HepG2 (cell line): Measurements from ENCODE around the gene SLC45A3. TPM values are rescaled to one million over a fixed set of nuclear protein-coding genes. Genes with fewer than 3 reads are reported as not detected.

Source experiments
- BHLHE40 ChIP-seq: IDR thresholded peaks from 2 replicates; pipeline ENCODE4 v1.6.1; 2011; ENCODE audit warnings: low read length, improper control_type of control experiment
- CBX5 ChIP-seq: sonication (generic); formaldehyde crosslinking; IDR thresholded peaks from 2 replicates; pipeline ENCODE4 v1.4.0; 2020; ENCODE audit warnings: missing genetic modification reagents, borderline replicate concordance
- DPF2 ChIP-seq: sonication (generic); formaldehyde crosslinking; IDR thresholded peaks from 2 replicates; pipeline ENCODE4 v1.4.0; 2020; ENCODE audit warnings: mild to moderate bottlenecking, low read depth, missing genetic modification reagents, borderline replicate concordance
- E2F2 ChIP-seq: sonication (generic); formaldehyde crosslinking; IDR thresholded peaks from 2 replicates; pipeline ENCODE4 v1.4.0; 2020; ENCODE audit warnings: missing genetic modification reagents, borderline replicate concordance
- EHMT2 ChIP-seq: fragments of 200-600 bp; sonication (generic); IDR thresholded peaks from 2 replicates; pipeline ENCODE4 v1.7.0; 2017; ENCODE audit warnings: antibody characterized with exemption, low read depth, low read length, borderline replicate concordance
- FOSL2 ChIP-seq: sonication (generic); formaldehyde crosslinking; IDR thresholded peaks from 2 replicates; pipeline ENCODE4 v1.4.0; 2020; ENCODE audit warnings: missing genetic modification reagents
- GATAD1 ChIP-seq: IDR thresholded peaks from 2 replicates; pipeline ENCODE4 v1.6.1; 2016; ENCODE audit warnings: missing genetic modification reagents, missing compliant biosample characterization
- GMEB2 ChIP-seq: IDR thresholded peaks from 2 replicates; pipeline ENCODE4 v1.6.1; 2016; ENCODE audit warnings: missing biosample characterization, missing genetic modification reagents, low read depth
- HNF4A ChIP-seq: sonication (generic); formaldehyde crosslinking; IDR thresholded peaks from 2 replicates; pipeline ENCODE4 v1.4.0; 2020; ENCODE audit warnings: missing genetic modification reagents
- MLXIP ChIP-seq: sonication (generic); formaldehyde crosslinking; IDR thresholded peaks from 2 replicates; pipeline ENCODE4 v1.9.0; 2021; ENCODE audit warnings: missing genetic modification reagents, borderline replicate concordance
- NPAS2 ChIP-seq: sonication (generic); formaldehyde crosslinking; IDR thresholded peaks from 2 replicates; pipeline ENCODE4 v1.8.0; 2022; ENCODE audit warnings: mild to moderate bottlenecking, missing genetic modification reagents, borderline replicate concordance
- ONECUT2 ChIP-seq: sonication (generic); formaldehyde crosslinking; IDR thresholded peaks from 2 replicates; pipeline ENCODE4 v1.4.0; 2020; ENCODE audit warnings: missing genetic modification reagents
- PPARG ChIP-seq: conservative IDR thresholded peaks from 2 replicates; pipeline ENCODE4 v1.6.1; 2016; ENCODE audit warnings: missing biosample characterization, missing genetic modification reagents
- PTBP1 ChIP-seq: fragments of 200-400 bp; formaldehyde crosslinking; IDR thresholded peaks from 2 replicates; pipeline ENCODE4 v1.6.1; 2018; ENCODE audit warnings: low read length, low read depth; ENCODE audit not compliant: poor library complexity, severe bottlenecking
- RBAK ChIP-seq: sonication (generic); formaldehyde crosslinking; IDR thresholded peaks from 2 replicates; pipeline ENCODE4 v1.5.1; 2020; ENCODE audit warnings: mild to moderate bottlenecking, missing genetic modification reagents
- RORA ChIP-seq: sonication (generic); formaldehyde crosslinking; IDR thresholded peaks from 2 replicates; pipeline ENCODE4 v1.5.0; 2020; ENCODE audit warnings: mild to moderate bottlenecking, missing genetic modification reagents, moderate library complexity
- SNAPC2 ChIP-seq: sonication (generic); formaldehyde crosslinking; IDR thresholded peaks from 2 replicates; pipeline ENCODE4 v1.8.1; 2022; ENCODE audit warnings: mild to moderate bottlenecking, missing genetic modification reagents
- ZBTB26 ChIP-seq: IDR thresholded peaks from 2 replicates; pipeline ENCODE4 v1.6.1; 2016; ENCODE audit warnings: missing compliant biosample characterization, missing genetic modification reagents, borderline replicate concordance
- ZFY ChIP-seq: sonication (generic); formaldehyde crosslinking; IDR thresholded peaks from 2 replicates; pipeline ENCODE4 v1.4.0; 2020; ENCODE audit warnings: missing genetic modification reagents
- ZNF232 ChIP-seq: sonication (generic); formaldehyde crosslinking; IDR thresholded peaks from 2 replicates; pipeline ENCODE4 v1.4.0; 2020; ENCODE audit warnings: missing genetic modification reagents, borderline replicate concordance
- ZNF264 ChIP-seq: sonication (generic); formaldehyde crosslinking; IDR thresholded peaks from 2 replicates; pipeline ENCODE4 v1.4.0; 2020; ENCODE audit warnings: missing genetic modification reagents
- ZNF441 ChIP-seq: sonication (generic); formaldehyde crosslinking; IDR thresholded peaks from 2 replicates; pipeline ENCODE4 v1.7.0; 2021; ENCODE audit warnings: missing genetic modification reagents, borderline replicate concordance
- ZNF589 ChIP-seq: sonication (generic); formaldehyde crosslinking; conservative IDR thresholded peaks from 2 replicates; pipeline ENCODE4 v1.8.0; 2022; ENCODE audit warnings: mild to moderate bottlenecking, moderate library complexity, missing genetic modification reagents
- ZNF782 ChIP-seq: sonication (generic); formaldehyde crosslinking; IDR thresholded peaks from 2 replicates; pipeline ENCODE4 v1.4.0; 2020; ENCODE audit warnings: missing genetic modification reagents, mild to moderate bottlenecking, borderline replicate concordance
- ZSCAN25 ChIP-seq: sonication (generic); formaldehyde crosslinking; IDR thresholded peaks from 2 replicates; pipeline ENCODE4 v1.8.0; 2022; ENCODE audit warnings: mild to moderate bottlenecking, missing genetic modification reagents
- polyA plus RNA-seq, 8 experiments: library from polyadenylated mRNA; depleted of rRNA in 3 of 8; stranded (reverse) in 7 of 8; unstranded in 1 of 8; fragments of >200 nt; fragmentation: Illumina TruSeq in 4 of 8; extraction: Trizol in 4 of 8; gene quantifications; 2 replicates each; pipeline versions ENCODE4 v1.2.1 to v1.2.3, GENCODE V29; 2011 to 2016; ENCODE audit warnings: low read depth in 4 of 8, missing spikeins in 1 of 8, mixed read lengths in 1 of 8; ENCODE audit not compliant: insufficient read depth in 1 of 8
- total RNA-seq, 5 experiments: library from RNA; depleted of rRNA; stranded (reverse); fragments of >200 nt; fragmentation: Illumina TruSeq; extraction: Trizol; gene quantifications; 2 replicates each; pipeline ENCODE4 v1.2.3, GENCODE V29; 2016; ENCODE audit warnings: low read depth in 1 of 5

The SLC45A3 gene
- total and polyA plus RNA-seq, 2 of the 13 experiments (the other 11 are each of a cell fraction or from before 2014, with no cell fraction given), result 3.4 to 4.1 TPM

DNA sequence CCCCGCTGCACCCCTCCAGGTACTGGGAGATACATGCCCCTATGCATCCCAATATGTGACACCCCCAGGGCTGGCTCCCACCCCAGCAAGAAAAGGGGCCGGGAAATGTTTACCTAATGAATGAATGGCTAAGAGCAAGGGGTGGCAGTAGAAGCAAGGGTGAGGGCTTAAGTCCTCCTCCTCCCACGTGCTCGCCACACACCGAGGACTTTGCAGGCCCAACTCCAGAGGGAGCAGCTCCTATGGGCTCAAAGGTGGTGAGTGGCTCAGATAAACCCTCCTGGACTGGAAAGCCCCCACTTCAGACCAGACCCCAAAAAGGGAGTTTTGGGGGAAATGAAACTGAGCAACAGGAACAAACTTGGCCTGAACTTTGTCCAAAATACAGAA lies 11.4 kb downstream of the SLC45A3 start (continued):
- TF ChIP-seq GATAD1, result no peak
- TF ChIP-seq CBX5 (CRISPR knock-in tag), result no peak
- no peak for TF ChIP-seq SNAPC2 (CRISPR knock-in tag)
- TF ChIP-seq ONECUT2, result no peak
- no peak for TF ChIP-seq MLXIP (CRISPR knock-in tag)
- no peak for TF ChIP-seq BHLHE40
- no peak for TF ChIP-seq DPF2 (CRISPR knock-in tag)
- no peak for TF ChIP-seq ZNF264 (CRISPR knock-in tag)
- no peak for TF ChIP-seq GMEB2 (CRISPR knock-in tag)
- TF ChIP-seq FOSL2 (CRISPR knock-in tag), result no peak
- no peak for TF ChIP-seq ZSCAN25 (CRISPR knock-in tag)
- peak; percentile 71 for TF ChIP-seq ZFY (CRISPR knock-in tag)
- TF ChIP-seq PTBP1, result no peak
- no peak for TF ChIP-seq HNF4A (CRISPR knock-in tag)
- TF ChIP-seq ZNF782 (CRISPR knock-in tag), result no peak
- TF ChIP-seq ZBTB26 (CRISPR knock-in tag), result no peak
- TF ChIP-seq ZNF441 (CRISPR knock-in tag), result no peak
- TF ChIP-seq ZNF232, result no peak
- no peak for TF ChIP-seq RBAK
- no peak for TF ChIP-seq RORA (CRISPR knock-in tag)
- TF ChIP-seq EHMT2, result no peak
- no peak for TF ChIP-seq NPAS2 (CRISPR knock-in tag)
- no peak for TF ChIP-seq ZNF589 (CRISPR knock-in tag)
- no peak for TF ChIP-seq E2F2
- TF ChIP-seq PPARG (CRISPR knock-in tag), result no peak
